Mucosa of stomach (tissue), 1 donor: ENCODE results near the gene CYP27C1.

Source experiments
- H3K27me3 ChIP-seq: one replicate; pipeline ENCODE4 v1.7.0; 2013; ENCODE audit warnings: mild to moderate bottlenecking, low read length; ENCODE audit not compliant: control insufficient read depth, insufficient read depth
- H3K36me3 ChIP-seq: one replicate; pipeline ENCODE4 v1.7.0; 2013; ENCODE audit warnings: low read length; ENCODE audit not compliant: control insufficient read depth, insufficient read depth
- H3K4me1 ChIP-seq: one replicate; pipeline ENCODE4 v1.7.0; 2013; ENCODE audit warnings: mild to moderate bottlenecking, low read length; ENCODE audit not compliant: control insufficient read depth, insufficient read depth
- H3K4me3 ChIP-seq: one replicate; pipeline ENCODE4 v1.7.0; 2013; ENCODE audit warnings: low read length
- H3K9ac ChIP-seq: one replicate; pipeline ENCODE4 v1.7.0; 2013; ENCODE audit warnings: mild to moderate bottlenecking, low read length, moderate library complexity
- H3K9me3 ChIP-seq: one replicate; pipeline ENCODE4 v1.7.0; 2013; ENCODE audit warnings: mild to moderate bottlenecking, low read length, moderate library complexity; ENCODE audit not compliant: control insufficient read depth
- donor health status: Pancreatic carcinoma.

CYP27C1 gene

DNA sequence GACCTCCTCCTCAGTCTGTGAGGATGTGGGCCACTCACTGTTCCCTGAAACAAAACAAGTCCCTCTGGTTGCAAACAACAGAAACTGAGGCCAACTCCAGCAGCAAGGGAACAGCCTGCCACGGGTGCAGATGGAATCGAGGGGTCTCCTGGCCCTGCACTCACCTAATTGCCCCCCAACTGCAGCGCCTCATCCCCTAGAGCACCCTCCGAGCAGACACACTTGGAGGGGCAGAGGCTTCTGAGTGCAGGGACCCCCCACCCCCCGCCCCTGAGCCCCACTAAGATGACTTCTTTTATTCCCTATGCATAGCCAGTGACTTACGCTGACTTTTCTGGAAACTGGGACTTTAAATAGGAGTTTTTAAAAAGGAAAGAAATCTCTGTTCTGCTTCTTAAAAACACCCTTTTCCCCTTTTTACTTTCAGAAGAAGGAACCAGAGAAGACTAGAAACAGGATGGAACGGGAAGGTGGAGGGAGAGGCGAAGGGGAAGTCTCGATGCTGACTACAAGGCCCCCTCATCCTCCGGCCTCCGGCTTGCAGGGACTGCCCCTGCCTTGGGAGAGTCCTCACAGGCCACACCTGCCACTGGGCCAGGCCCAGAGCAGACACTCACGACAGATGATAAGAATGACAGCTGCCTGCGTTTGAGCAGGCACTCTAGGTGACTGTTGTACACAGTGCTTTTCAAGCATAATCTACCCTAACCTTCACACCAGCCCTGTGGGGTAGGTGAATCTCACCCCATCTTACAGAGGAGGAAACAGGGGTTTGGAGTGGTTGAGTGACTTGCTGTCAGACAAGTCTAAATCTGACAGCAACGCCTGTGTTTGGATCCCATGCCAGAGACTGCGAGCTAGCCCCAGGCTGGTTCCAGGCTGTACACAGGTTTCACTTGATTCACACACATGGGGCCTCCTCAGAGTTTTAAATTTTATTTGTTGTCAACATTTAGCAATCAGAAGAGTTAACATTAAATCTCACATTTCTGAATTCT lies 85.0 kb downstream of the CYP27C1 start:
- Histone ChIP-seq H3K9ac (no peak overlapping the region), H3K27me3 (no peaks in the 10 kb centered on the region), H3K4me1 (no peaks in the 10 kb centered on the region), H3K9me3 (no peaks in the 10 kb centered on the region), H3K36me3 (no peaks in the 10 kb centered on the region), H3K4me3 (no peak overlapping the region)

GRCh38 chr2:127134235-127134634 lies 85.9 kb downstream of the CYP27C1 start:
- Histone ChIP-seq H3K4me1 (no peaks in the 10 kb centered on the region), H3K9ac (no peak overlapping the region), H3K27me3 (no peaks in the 10 kb centered on the region), H3K36me3 (no peaks in the 10 kb centered on the region), H3K4me3 (no peak overlapping the region), H3K9me3 (no peaks in the 10 kb centered on the region)
